ENCODE data around the gene SUCO.

DNA sequence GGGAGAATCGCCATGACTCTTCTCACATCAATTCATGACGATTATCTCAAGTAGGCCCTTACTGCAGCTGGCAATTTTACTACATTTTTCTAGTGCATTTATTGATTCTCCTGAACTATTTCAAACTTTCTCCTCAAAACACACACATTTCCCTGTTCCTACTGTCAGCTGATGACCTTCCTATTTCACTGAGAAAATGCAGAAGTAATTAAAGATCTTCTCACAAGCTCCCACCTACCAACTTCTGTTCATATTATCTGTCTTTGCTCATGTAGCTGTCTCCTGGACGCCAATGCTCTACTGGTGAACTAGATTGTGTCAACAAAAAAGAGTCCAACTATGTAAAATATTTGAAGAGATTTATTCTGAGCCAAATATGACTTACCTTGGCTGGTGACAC lies 89.6 kb downstream of the SUCO start:
- TF ChIP-seq, protein P1, sequence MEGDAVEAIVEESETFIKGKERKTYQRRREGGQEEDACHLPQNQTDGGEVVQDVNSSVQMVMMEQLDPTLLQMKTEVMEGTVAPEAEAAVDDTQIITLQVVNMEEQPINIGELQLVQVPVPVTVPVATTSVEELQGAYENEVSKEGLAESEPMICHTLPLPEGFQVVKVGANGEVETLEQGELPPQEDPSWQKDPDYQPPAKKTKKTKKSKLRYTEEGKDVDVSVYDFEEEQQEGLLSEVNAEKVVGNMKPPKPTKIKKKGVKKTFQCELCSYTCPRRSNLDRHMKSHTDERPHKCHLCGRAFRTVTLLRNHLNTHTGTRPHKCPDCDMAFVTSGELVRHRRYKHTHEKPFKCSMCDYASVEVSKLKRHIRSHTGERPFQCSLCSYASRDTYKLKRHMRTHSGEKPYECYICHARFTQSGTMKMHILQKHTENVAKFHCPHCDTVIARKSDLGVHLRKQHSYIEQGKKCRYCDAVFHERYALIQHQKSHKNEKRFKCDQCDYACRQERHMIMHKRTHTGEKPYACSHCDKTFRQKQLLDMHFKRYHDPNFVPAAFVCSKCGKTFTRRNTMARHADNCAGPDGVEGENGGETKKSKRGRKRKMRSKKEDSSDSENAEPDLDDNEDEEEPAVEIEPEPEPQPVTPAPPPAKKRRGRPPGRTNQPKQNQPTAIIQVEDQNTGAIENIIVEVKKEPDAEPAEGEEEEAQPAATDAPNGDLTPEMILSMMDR (IDR thresholded peaks at IDR 0.05; ENCODE audit: low read depth, low read length): no peak
- TF ChIP-seq EZH2phosphoT487 (IDR thresholded peaks at IDR 0.05; ENCODE audit: low read depth): no peak
